Stimulated activated CD8-positive, alpha-beta memory T cell treated with anti-CD3 and anti-CD28 coated beads, Interleukin-15, amount 100 ng/mL, for 1 hour (primary cell): ENCODE data around the gene NMUR1.
"Not testable (repeated sequence)": the region's sequence is repeated elsewhere in the genome, so short reads cannot be mapped to it uniquely, and the experiment has no call there.

ENCODE experiments used
- DNase-seq: peaks from one replicate; pipeline ENCODE4 v3.0.0-alpha.2; 2020; ENCODE audit warnings: low read depth

Gene NMUR1, protein sequence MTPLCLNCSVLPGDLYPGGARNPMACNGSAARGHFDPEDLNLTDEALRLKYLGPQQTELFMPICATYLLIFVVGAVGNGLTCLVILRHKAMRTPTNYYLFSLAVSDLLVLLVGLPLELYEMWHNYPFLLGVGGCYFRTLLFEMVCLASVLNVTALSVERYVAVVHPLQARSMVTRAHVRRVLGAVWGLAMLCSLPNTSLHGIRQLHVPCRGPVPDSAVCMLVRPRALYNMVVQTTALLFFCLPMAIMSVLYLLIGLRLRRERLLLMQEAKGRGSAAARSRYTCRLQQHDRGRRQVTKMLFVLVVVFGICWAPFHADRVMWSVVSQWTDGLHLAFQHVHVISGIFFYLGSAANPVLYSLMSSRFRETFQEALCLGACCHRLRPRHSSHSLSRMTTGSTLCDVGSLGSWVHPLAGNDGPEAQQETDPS

GRCh38 chr2:231530099-231531011 lies at the start of gene NMUR1:
NMUR1 (minus strand) TSS chr2:231530445; CDS start chr2:231530361, 84 bp downstream.
- DNase-seq, result peak; percentile 37

- no peak for DNase-seq
Observed at GRCh38 chr2:231579560-231579959, 49.3 kb upstream of the NMUR1 start.

DNA sequence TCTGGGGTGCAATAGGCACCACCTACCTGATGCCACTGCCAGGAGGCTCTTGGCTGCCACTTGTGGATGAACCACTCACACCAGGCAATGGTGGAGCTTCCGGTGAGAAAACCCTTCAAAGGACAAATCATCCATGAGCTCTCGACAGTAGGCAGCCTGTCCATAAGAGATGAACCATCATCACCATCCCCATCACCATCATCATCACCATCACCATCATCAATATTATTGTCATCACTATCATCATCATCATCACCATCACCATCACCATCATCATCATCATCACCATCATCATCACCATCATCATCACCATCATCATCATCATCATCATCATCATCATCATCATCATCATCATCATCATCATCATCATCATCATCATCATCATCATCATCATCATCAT lies 48.4 kb upstream of the NMUR1 start:
- not testable (repeated sequence) for DNase-seq

DNA sequence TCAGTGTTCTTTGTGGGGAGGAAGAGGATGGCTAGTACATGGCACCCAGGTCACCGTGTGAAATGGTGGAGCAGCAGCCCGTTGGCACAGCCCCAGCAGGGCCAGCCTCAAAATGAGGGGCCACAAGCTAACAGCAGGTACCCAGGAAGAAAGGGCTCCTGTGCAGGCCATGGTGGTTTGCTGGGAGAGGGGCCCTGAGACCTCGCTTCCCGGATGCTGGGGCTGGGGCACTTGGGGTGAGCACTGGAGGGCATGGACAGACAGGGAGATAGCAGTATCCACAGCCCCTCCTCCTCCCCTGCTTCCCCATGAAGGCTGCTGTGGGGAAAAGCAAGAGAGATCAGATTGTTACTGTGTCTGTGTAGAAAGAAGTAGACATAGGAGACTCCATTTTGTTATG lies 46.2 kb upstream of the NMUR1 start:
- DNase-seq, result no peak

DNA sequence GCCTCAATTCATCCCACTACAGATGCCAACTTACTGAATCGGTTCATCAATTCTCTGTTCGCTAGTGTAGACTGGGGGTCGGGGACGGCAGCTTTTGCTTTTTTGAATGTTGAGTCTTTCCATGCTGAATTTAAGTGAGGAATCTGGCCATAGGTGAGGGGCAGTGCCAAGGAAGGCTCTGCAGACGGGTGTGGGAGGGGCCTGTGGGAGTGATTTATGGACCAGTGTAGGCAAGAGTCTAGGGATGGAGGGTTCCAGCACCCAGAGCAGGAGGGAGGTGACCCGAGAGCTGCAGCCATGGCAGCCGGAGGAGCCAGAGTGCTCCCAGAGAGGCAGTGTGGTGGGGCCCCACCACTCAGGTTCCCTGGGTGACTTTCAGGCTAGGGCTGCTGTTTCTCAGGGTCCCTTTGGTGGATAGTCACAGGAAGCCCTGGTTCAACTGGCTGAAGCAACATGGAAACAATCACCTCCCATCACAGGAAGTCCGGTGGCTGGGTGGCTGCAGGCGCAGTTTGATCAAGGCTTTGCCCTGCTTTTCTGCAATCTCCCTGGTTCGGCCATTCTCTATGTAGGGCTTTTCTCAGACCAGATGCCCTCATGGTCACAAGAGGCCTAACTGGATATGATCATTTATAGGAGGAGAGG lies 45.5 kb upstream of the NMUR1 start:
- no peak for DNase-seq

DNA sequence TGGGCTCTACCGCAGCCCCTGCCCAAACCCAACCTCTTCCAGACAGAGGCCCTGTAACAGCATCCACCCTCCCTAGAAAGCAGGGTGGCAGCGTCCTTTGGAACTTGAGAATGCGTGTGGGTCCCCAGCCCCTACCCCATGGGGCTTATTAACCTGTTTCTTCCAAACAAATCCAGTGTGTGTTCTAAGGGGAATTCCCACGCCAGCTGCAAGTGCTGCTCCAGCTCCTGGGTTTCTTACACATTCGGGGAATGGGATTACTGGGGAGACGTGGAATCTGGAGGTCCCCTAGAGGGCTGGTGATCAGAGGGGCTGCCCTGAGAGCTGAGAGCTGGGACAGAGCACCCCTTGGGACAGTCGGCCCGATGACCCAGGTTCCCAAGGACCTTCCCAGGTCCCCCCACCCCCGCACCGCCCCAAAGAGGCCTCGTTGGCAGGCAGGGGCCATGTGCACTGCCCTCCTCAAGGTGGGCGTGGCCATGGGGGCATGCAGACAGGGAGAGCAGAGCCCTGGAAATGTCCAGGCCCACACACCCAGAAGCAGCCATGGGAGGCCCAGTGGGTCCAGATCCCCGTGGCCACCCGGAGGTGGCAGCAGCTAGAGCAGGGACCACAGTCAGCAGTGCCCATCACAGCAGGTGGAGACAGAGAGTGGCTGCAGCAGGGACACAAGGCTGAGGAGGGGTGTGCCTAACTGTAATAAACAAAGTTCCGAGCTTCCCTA lies 43.6 kb upstream of the NMUR1 start:
- DNase-seq, result no peak

- no peak for DNase-seq
Observed at GRCh38 chr2:231573096-231573495, 42.9 kb upstream of the NMUR1 start.

DNA sequence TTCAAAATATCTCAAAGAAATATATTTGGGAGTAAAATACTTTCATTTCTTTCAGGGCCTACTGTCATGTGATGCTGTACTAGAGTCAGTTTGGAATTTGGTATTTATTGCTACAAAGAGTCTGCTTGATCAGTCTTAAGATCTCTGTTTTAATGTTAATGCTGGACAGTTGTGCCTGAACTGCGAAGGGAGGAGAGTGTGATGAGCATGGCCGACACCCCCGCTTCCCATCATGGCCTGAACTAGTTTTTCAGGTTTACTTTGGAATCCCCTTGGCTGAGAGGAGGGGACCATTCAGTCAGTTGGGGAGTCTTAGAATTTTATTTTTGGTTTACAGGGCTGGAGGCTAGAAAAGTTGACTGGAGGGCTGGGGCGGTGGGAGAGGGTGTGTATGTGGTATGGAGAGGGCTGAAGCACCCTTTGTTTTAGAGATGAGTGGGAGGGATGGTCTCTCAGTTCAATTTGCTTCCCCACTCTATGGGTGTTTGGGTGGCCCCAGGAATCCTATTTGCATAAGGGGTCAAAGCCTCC lies 41.5 kb upstream of the NMUR1 start:
- DNase-seq, result no peak

DNA sequence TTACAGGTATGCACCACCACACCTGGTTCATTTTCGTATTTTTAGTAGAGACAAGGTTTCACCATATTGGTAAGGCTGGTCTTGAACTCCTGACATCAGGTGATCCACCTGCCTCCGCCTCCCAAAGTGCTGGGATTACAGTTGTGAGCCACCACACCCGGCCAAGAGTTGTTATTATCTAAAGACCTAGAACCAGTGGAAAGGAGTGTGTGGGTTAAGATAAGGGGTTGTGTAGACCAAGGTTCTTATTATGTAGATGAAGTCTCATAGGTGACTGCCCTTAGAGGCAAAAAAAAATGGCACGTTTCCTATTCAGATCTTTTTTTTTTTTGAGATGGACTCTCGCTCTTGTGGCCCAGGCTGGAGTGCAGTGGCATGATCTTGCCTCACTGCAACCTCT lies 40.7 kb upstream of the NMUR1 start:
- DNase-seq, result not testable (repeated sequence)

DNA sequence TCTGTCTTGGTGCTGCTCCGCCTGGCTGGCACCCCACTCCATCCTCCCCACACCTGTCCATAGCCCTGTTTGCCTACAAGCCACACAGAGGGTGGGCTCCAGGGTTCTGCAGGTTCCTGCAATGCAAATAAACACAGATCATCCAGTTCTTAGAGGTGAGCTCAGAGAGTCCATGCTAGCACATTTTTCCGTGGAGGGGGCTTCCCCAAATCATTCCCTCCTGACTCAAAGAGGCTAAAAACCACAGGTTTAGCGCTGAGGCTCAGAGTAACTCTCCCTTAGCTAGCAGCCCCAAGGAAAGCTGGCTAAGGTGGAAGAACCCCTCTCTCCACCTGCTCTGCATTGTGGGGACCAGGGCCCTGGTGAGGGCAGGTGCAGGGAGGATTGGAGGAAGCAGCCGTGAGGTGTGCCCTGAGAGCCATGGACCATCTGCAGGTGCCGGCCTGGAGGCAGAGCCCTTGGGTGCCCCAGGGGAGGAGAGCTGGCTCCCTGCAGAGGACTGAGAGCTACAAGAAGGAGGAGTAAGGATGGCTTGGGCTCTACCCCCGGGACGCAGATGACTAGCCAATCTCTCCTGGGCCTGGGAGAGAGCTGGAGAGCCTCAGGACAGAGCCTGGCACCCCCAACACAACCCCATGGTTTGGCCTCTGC lies 38.7 kb upstream of the NMUR1 start:
- no peak for DNase-seq

- no peak for DNase-seq
Observed at GRCh38 chr2:231568098-231568784, 38.0 kb upstream of the NMUR1 start.

- no peak for DNase-seq
Observed at GRCh38 chr2:231567159-231567558, 36.9 kb upstream of the NMUR1 start.

GRCh38 chr2:231565887-231566594 lies 35.8 kb upstream of the NMUR1 start:
- no peak for DNase-seq

- DNase-seq, result no peak
Observed at GRCh38 chr2:231563378-231563961, 33.2 kb upstream of the NMUR1 start.

- DNase-seq, result peak; percentile 24
Observed at GRCh38 chr2:231557571-231558217, 27.4 kb upstream of the NMUR1 start.

DNA sequence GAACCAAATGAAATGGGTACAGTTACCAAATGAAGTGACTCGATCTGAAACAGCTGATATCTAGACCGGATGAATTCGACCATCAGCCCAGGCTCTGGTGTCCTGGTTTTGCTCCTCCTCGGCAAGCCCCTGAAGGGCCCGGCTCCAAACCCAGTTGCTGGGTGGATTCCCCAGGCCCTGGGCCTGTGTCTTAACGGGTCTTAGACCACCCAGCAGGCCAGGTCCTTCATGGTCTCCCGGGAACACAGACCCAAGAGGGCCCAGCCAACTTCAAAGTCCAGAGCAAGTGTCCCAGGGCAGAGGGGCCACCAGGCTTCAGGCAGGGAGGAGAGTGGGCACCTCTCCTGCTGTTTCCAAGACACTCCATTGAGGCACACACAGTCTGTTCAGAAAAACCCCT lies 26.7 kb upstream of the NMUR1 start:
- DNase-seq, result no peak

GRCh38 chr2:231556496-231556895 lies 26.3 kb upstream of the NMUR1 start:
- not testable (repeated sequence) for DNase-seq

GRCh38 chr2:231554748-231555545 lies 24.7 kb upstream of the NMUR1 start:
- DNase-seq, result no peak
